IMR-90 (cell line): ENCODE measurements around the gene GCGR. TPM values are rescaled to one million over a fixed set of nuclear protein-coding genes. Genes with fewer than 3 reads are reported as not detected.

Source experiments
- ATAC-seq: fragments of 200-7000 bp; cut with Tn5 transposase; 2 replicates; pipeline ENCODE4 v1.9.1; 2020; ENCODE audit warnings: low read depth, mild to moderate bottlenecking, moderate library complexity
- BruUV-seq: library from RNA; stranded (reverse); fragments of 400-500 nt; replicated peaks from 2 replicates; lab custom pipeline; 2021; lab: Mats Ljungman, UMichigan
- CTCF ChIA-PET: fragments of 300-600 bp; formaldehyde crosslinking; extraction: SDS; loops from one replicate; lab custom pipeline; 2021; ENCODE audit warnings: antibody characterized with exemption; lab: Yijun Ruan, JAX
- POLR2A ChIA-PET: fragments of 300-600 bp; sonication (Branson Sonifier 250); formaldehyde crosslinking; loops from one replicate; lab custom pipeline; 2022; ENCODE audit warnings: antibody characterized with exemption; ENCODE audit not compliant: unreplicated experiment; lab: Charles Lee
- DNase-seq: peaks from one replicate; pipeline ENCODE4 v3.0.0; 2013
- H2AFZ ChIP-seq: replicated peaks from 2 replicates; pipeline ENCODE3; 2013; ENCODE audit warnings: low read length, mild to moderate bottlenecking; ENCODE audit not compliant: poor library complexity
- H2AK5ac ChIP-seq: 2 replicates; pipeline ENCODE4 v1.6.1; 2013; ENCODE audit warnings: low read depth, low read length, inconsistent platforms
- H2AK9ac ChIP-seq: replicated peaks from 2 replicates; pipeline ENCODE3; 2013; ENCODE audit warnings: mild to moderate bottlenecking, low read depth, low read length, moderate library complexity; ENCODE audit not compliant: poor library complexity
- H2BK120ac ChIP-seq: 2 replicates; pipeline ENCODE4 v1.6.1; 2013; ENCODE audit warnings: low read depth, low read length, inconsistent platforms
- H2BK15ac ChIP-seq: 3 replicates; pipeline ENCODE4 v1.6.1; 2013; ENCODE audit warnings: low read depth, low read length, inconsistent platforms
- H2BK20ac ChIP-seq: 2 replicates; pipeline ENCODE4 v1.6.1; 2013; ENCODE audit warnings: low read depth, mild to moderate bottlenecking, inconsistent platforms, low read length, moderate library complexity
- H2BK5ac ChIP-seq: 2 replicates; pipeline ENCODE4 v1.6.1; 2013; ENCODE audit warnings: mild to moderate bottlenecking, low read depth, low read length, inconsistent platforms; ENCODE audit not compliant: poor library complexity, severe bottlenecking
- H3K14ac ChIP-seq: replicated peaks from 2 replicates; pipeline ENCODE4 v1.6.1; 2013; ENCODE audit warnings: low read depth, low read length, inconsistent platforms
- H3K18ac ChIP-seq: 2 replicates; pipeline ENCODE4 v1.6.1; 2013; ENCODE audit warnings: low read depth, low read length, control low read depth
- H3K23ac ChIP-seq: 2 replicates; pipeline ENCODE4 v1.6.1; 2013; ENCODE audit warnings: low read depth, low read length, inconsistent platforms
- H3K27ac ChIP-seq: 2 replicates; pipeline ENCODE4 v1.5.1; 2013; ENCODE audit warnings: mild to moderate bottlenecking, control low read depth, low read length; ENCODE audit not compliant: insufficient read depth
- H3K27me3 ChIP-seq: 2 replicates; pipeline ENCODE4 v1.6.1; 2013; ENCODE audit warnings: low read length; ENCODE audit not compliant: control insufficient read depth, insufficient read depth
- H3K36me3 ChIP-seq: 2 replicates; pipeline ENCODE4 v1.6.1; 2013; ENCODE audit warnings: low read length, mixed read lengths; ENCODE audit not compliant: control insufficient read depth, insufficient read depth
- H3K4ac ChIP-seq: 2 replicates; pipeline ENCODE4 v1.6.1; 2013; ENCODE audit warnings: low read depth, low read length, inconsistent platforms
- H3K4me1 ChIP-seq: 2 replicates; pipeline ENCODE4 v1.6.1; 2013; ENCODE audit warnings: low read length, mixed read lengths; ENCODE audit not compliant: control insufficient read depth, insufficient read depth
- H3K4me2 ChIP-seq: 2 replicates; pipeline ENCODE4 v1.6.1; 2013; ENCODE audit warnings: low read depth, mild to moderate bottlenecking, control low read depth, low read length, moderate library complexity
- H3K4me3 ChIP-seq: 2 replicates; pipeline ENCODE4 v1.5.1; 2013; ENCODE audit warnings: low read depth, mild to moderate bottlenecking, control low read depth, low read length, moderate library complexity; ENCODE audit not compliant: insufficient read depth
- H3K56ac ChIP-seq: 2 replicates; pipeline ENCODE4 v1.6.1; 2013; ENCODE audit warnings: low read length, inconsistent platforms; ENCODE audit not compliant: insufficient read depth; ENCODE audit errors: extremely low read depth
- H3K79me1 ChIP-seq, 2 experiments: 2 replicates each; pipeline ENCODE4 v1.6.1; 2013; ENCODE audit warnings: low read length in 2 of 2, inconsistent platforms in 1 of 2, low read depth in 1 of 2
- H3K9ac ChIP-seq: 2 replicates; pipeline ENCODE4 v1.6.1; 2013; ENCODE audit warnings: low read depth, low read length, control low read depth
- H3K9me1 ChIP-seq: 2 replicates; pipeline ENCODE4 v1.6.1; 2013; ENCODE audit warnings: low read length, inconsistent platforms; ENCODE audit not compliant: insufficient read depth
- H3K9me3 ChIP-seq: 2 replicates; pipeline ENCODE4 v1.6.1; 2013; ENCODE audit warnings: low read length; ENCODE audit not compliant: control insufficient read depth, insufficient read depth
- H4K20me1 ChIP-seq: 2 replicates; pipeline ENCODE4 v1.6.1; 2013; ENCODE audit warnings: low read length, inconsistent platforms; ENCODE audit not compliant: insufficient read depth
- H4K5ac ChIP-seq: 2 replicates; pipeline ENCODE4 v1.6.1; 2013; ENCODE audit warnings: mild to moderate bottlenecking, low read depth, low read length, control low read depth
- H4K8ac ChIP-seq, 2 experiments: 2 replicates each; pipeline ENCODE4 v1.6.1; 2013; ENCODE audit warnings: low read depth in 2 of 2, low read length in 2 of 2, control low read depth in 1 of 2, inconsistent platforms in 1 of 2
- H4K91ac ChIP-seq: 2 replicates; pipeline ENCODE4 v1.6.1; 2013; ENCODE audit warnings: low read depth, low read length, inconsistent platforms; ENCODE audit not compliant: insufficient read depth
- POLR2A ChIP-seq: IDR thresholded peaks from 2 replicates; pipeline ENCODE4 v1.6.1; 2012; ENCODE audit warnings: mild to moderate bottlenecking, low read depth, low read length
- USF2 ChIP-seq: fragments of 150-350 bp; IDR thresholded peaks from 2 replicates; pipeline ENCODE4 v1.6.1; 2017; ENCODE audit warnings: mild to moderate bottlenecking, antibody characterized with exemption, low read length, low read depth
- WGBS, 2 experiments: methylation state at CpG; one replicate each; pipeline versions ENCODE4 v1.1.5 to v1.1.7; 2013; ENCODE audit warnings: missing lambda C conversion rate in 2 of 2; ENCODE audit not compliant: insufficient read length in 1 of 2; ENCODE audit errors: extremely low coverage in 2 of 2; 5-methylcytosine and 5-hydroxymethylcytosine counted together
- dilution Hi-C: fragments of 300-500 bp; cut with HindIII; formaldehyde crosslinking; loops from one replicate; pipeline ENCODE4 v1.14.3; 2018; ENCODE audit warnings: low sequenced_read_pairs; ENCODE audit not compliant: unreplicated experiment
- in situ Hi-C: fragments of 300-500 bp; cut with MboI; formaldehyde crosslinking; loops from 3 replicates; pipeline ENCODE4 v1.14.3; 2019; ENCODE audit warnings: low sequenced_read_pairs, inconsistent platforms, mixed read lengths
- intact Hi-C: fragments of 100-400 bp; cut with micrococcal nuclease; formaldehyde crosslinking; loops from 2 replicates; pipeline ENCODE4 v1.10.0; 2022
- polyA plus RNA-seq, 3 experiments: library from polyadenylated mRNA; depleted of rRNA; stranded (reverse); fragments of >200 nt; gene quantifications; 2 replicates each; pipeline ENCODE4 v1.2.3, GENCODE V29; 2012; ENCODE audit warnings: low replicate concordance in 1 of 3
- total RNA-seq: library from RNA; depleted of rRNA; stranded (reverse); fragments of >200 nt; gene quantifications from 2 replicates; pipeline ENCODE4 v1.2.3, GENCODE V29; 2012

GCGR gene
- total and polyA plus RNA-seq, 2 of the 4 experiments (the other 2 are of a cell fraction): not detected

- H3K79me1 ChIP-seq: peaks cover 6 to 43% of the 10 kb centered on the region in 2 experiments
- no peak overlapping the region for H3K4me2 ChIP-seq
- no peak overlapping the region for H3K9ac ChIP-seq
- BruUV-seq: TSS peak; percentile 24
- no peak overlapping the region for H3K4me3 ChIP-seq
- ChIA-PET CTCF (no interaction called here), POLR2A (interaction anchor here (1.0 kb wide), 1 partner anchor 9 kb away, joined by 3 read pairs; no protein-coding TSS in a partner anchor)
- no peak overlapping the region for H2BK5ac ChIP-seq
- no peak overlapping the region for H2AFZ ChIP-seq
- H3K18ac ChIP-seq: no peak overlapping the region
- no peak overlapping the region for H2BK15ac ChIP-seq
- no peaks in the 10 kb centered on the region for H3K9me3 ChIP-seq
- peaks cover 50% of the 10 kb centered on the region for H4K20me1 ChIP-seq
- WGBS, 2 experiments: 98% methylated on average over 23 of the region's 38 CpGs; no CpG with 5 or more reads in 1 of the 2 experiments
- H3K27me3 ChIP-seq: no peaks in the 10 kb centered on the region
- H4K91ac ChIP-seq: no peak overlapping the region
- H3K9me1 ChIP-seq: no peaks in the 10 kb centered on the region
- DNase-seq: no peak
- no peak overlapping the region for H4K5ac ChIP-seq
- no peak overlapping the region for H3K23ac ChIP-seq
- intact Hi-C loops: no loop called here
- in situ Hi-C loops: no loop called here
- dilution Hi-C loops: no loop called here
- H3K4ac ChIP-seq: no peak overlapping the region
- H3K14ac ChIP-seq: no peak overlapping the region
- H3K56ac ChIP-seq: no peak overlapping the region
- ATAC-seq: no peak
- H4K8ac ChIP-seq: no peak overlapping the region
- H3K4me1 ChIP-seq: no peaks in the 10 kb centered on the region
- H2AK5ac ChIP-seq: no peak overlapping the region
- H3K27ac ChIP-seq: no peak overlapping the region
- H2BK20ac ChIP-seq: no peak overlapping the region
- no peak overlapping the region for H2BK120ac ChIP-seq
- H2AK9ac ChIP-seq: peak overlapping the region; percentile 23
- peak; percentile 31; the same call in 1 of the 2 replicates for TF ChIP-seq POLR2A
- TF ChIP-seq USF2: no peak
- peaks cover 65% of the 10 kb centered on the region for H3K36me3 ChIP-seq
Measured at GRCh38 chr17:81845881-81846742, 42.2 kb downstream of the GCGR start.
